K562 (cell line): ENCODE measurements around the gene KRT80. TPM values are rescaled to one million over a fixed set of nuclear protein-coding genes. Genes with fewer than 3 reads are reported as not detected.

ENCODE experiments used
- ATAC-seq: fragments of 200-7000 bp; cut with Tn5 transposase; 3 replicates; pipeline ENCODE4 v1.9.1; 2020; ENCODE audit warnings: moderate library complexity
- BruUV-seq: library from RNA; stranded (reverse); fragments of 400-500 nt; replicated peaks from 2 replicates; lab custom pipeline; 2021; lab: Mats Ljungman, UMichigan
- CTCF ChIA-PET: fragments of 300-600 bp; formaldehyde crosslinking; extraction: SDS; loops from one replicate; lab custom pipeline; 2021; ENCODE audit warnings: low intra/inter-chr PET ratio; lab: Yijun Ruan, JAX
- POLR2A ChIA-PET: fragments of 300-600, 350-650 bp; sonication (Branson Sonifier 250); formaldehyde crosslinking; extraction: SDS; loops from one replicate; lab custom pipeline; 2021; ENCODE audit warnings: antibody characterized with exemption, inconsistent platforms; lab: Yijun Ruan, JAX
- DNase-seq, 4 experiments: peaks; one replicate each; pipeline versions ENCODE4 v3.0.0 to v3.0.0-alpha.2; 2011 to 2018; ENCODE audit warnings: low spot score in 3 of 4, mixed read lengths in 3 of 4; ENCODE audit errors: extremely low read depth in 1 of 4
- FAIRE-seq: peaks from 2 replicates; lab custom pipeline; 2011; peaks lifted over from hg19 to GRCh38; lab: Jason Lieb, UNC
- H2AFZ ChIP-seq: 2 replicates; pipeline ENCODE4 v1.6.0; 2011; ENCODE audit warnings: low read depth, low read length, control low read depth, inconsistent platforms
- H3K27ac ChIP-seq: fragments of 200-600 bp; 3 replicates; pipeline ENCODE4 v1.8.0; 2011; ENCODE audit warnings: low read depth, mild to moderate bottlenecking, control low read depth, inconsistent platforms, low read length, moderate library complexity, mixed read lengths; ENCODE audit errors: extremely low read depth
- H3K27me3 ChIP-seq, 2 experiments: fragments of 300-600 bp in 1 of 2; 2 replicates in 1 of 2; 3 replicates in 1 of 2; pipeline versions ENCODE4 v1.6.0 to v1.8.0; 2011; ENCODE audit warnings: inconsistent platforms in 2 of 2, low read length in 2 of 2, mild to moderate bottlenecking in 1 of 2, mixed read lengths in 1 of 2, moderate library complexity in 1 of 2; ENCODE audit not compliant: control insufficient read depth in 2 of 2, insufficient read depth in 2 of 2
- H3K36me3 ChIP-seq: fragments of 300-600 bp; 3 replicates; pipeline ENCODE4 v1.8.0; 2011; ENCODE audit warnings: mild to moderate bottlenecking, low read length, inconsistent platforms; ENCODE audit not compliant: control insufficient read depth, insufficient read depth
- H3K4me1 ChIP-seq, 2 experiments: fragments of 200-600 bp in 1 of 2; replicated peaks in 1 of 2; 2 replicates in 1 of 2; 3 replicates in 1 of 2; pipeline versions ENCODE4 v1.5.1 to v1.8.0; 2011; ENCODE audit warnings: inconsistent platforms in 2 of 2, low read length in 2 of 2, mild to moderate bottlenecking in 1 of 2, mixed read lengths in 1 of 2, moderate library complexity in 1 of 2; ENCODE audit not compliant: control insufficient read depth in 2 of 2, insufficient read depth in 2 of 2
- H3K4me2 ChIP-seq: 2 replicates; pipeline ENCODE4 v1.6.1; 2011; ENCODE audit warnings: low read length, control low read depth, inconsistent platforms, mixed read lengths; ENCODE audit not compliant: insufficient read depth
- H3K4me3 ChIP-seq: fragments of 200-600 bp; sonication (generic), shearing (Covaris generic); 2 replicates; pipeline ENCODE4 v1.5.1; 2016; ENCODE audit warnings: control low read depth, inconsistent platforms
- H3K79me2 ChIP-seq: fragments of 200-600 bp; 3 replicates; pipeline ENCODE4 v1.8.0; 2011; ENCODE audit warnings: low read length, inconsistent platforms; ENCODE audit not compliant: control insufficient read depth, insufficient read depth
- H3K9ac ChIP-seq, 2 experiments: 2 replicates each; pipeline versions ENCODE4 v1.6.0 to v1.6.1; 2011; ENCODE audit warnings: low read depth in 2 of 2, low read length in 2 of 2, control low read depth in 1 of 2, inconsistent platforms in 1 of 2, mild to moderate bottlenecking in 1 of 2, mixed read lengths in 1 of 2; ENCODE audit not compliant: insufficient read depth in 1 of 2
- H3K9me1 ChIP-seq: one replicate; pipeline ENCODE4 v1.6.0; 2011; ENCODE audit warnings: inconsistent platforms, mild to moderate bottlenecking, low read length, moderate library complexity; ENCODE audit not compliant: control insufficient read depth, insufficient read depth
- H3K9me3 ChIP-seq: replicated peaks from 2 replicates; pipeline ENCODE4 v1.5.1; 2011; ENCODE audit warnings: low read depth, low read length, inconsistent platforms; ENCODE audit not compliant: control insufficient read depth, insufficient read depth
- H4K20me1 ChIP-seq: replicated peaks from 2 replicates; pipeline ENCODE4 v1.6.1; 2011; ENCODE audit warnings: low read length, inconsistent platforms, mixed read lengths; ENCODE audit not compliant: control insufficient read depth, insufficient read depth
- ATF3 ChIP-seq, 2 experiments: fragments of 450-650 bp in 1 of 2; sonication (generic) in 1 of 2; formaldehyde crosslinking in 1 of 2; IDR thresholded peaks in 1 of 2; conservative IDR thresholded peaks in 1 of 2; 2 replicates each; pipeline versions ENCODE4 v1.6.1 to v1.8.1; 2016 to 2023; ENCODE audit warnings: mild to moderate bottlenecking in 2 of 2, moderate library complexity in 2 of 2, inconsistent platforms in 1 of 2, missing genetic modification reagents in 1 of 2
- CEBPZ ChIP-seq: fragments of 150-350 bp; IDR thresholded peaks from 2 replicates; pipeline ENCODE4 v1.6.1; 2014; ENCODE audit warnings: low read depth, mild to moderate bottlenecking, low read length, borderline replicate concordance
- CSDE1 ChIP-seq, 2 experiments: fragments of 450-650 bp; IDR thresholded peaks; 2 replicates each; pipeline ENCODE4 v1.6.1; 2016; ENCODE audit warnings: mild to moderate bottlenecking in 1 of 2
- E2F6 ChIP-seq, 2 experiments: IDR thresholded peaks; 2 replicates each; pipeline ENCODE4 v1.6.1; 2011; ENCODE audit warnings: borderline replicate concordance in 1 of 2, control low read depth in 1 of 2, low read depth in 1 of 2, low read length in 1 of 2, mild to moderate bottlenecking in 1 of 2, mixed read lengths in 1 of 2, moderate library complexity in 1 of 2; ENCODE audit not compliant: insufficient read depth in 1 of 2, insufficient read length in 1 of 2, poor library complexity in 1 of 2, severe bottlenecking in 1 of 2; ENCODE audit errors: extremely low read depth in 1 of 2
- KLF1 ChIP-seq: fragments of 450-650 bp; IDR thresholded peaks from 2 replicates; pipeline ENCODE4 v1.6.1; 2016; ENCODE audit warnings: missing genetic modification characterization, missing compliant biosample characterization
- NFE2 ChIP-seq: IDR thresholded peaks from 2 replicates; pipeline ENCODE4 v1.6.1; 2014; ENCODE audit warnings: antibody characterized with exemption, low read depth
- PRPF4 ChIP-seq: fragments of 200-400 bp; formaldehyde crosslinking; IDR thresholded peaks from one replicate; pipeline ENCODE4 v1.6.1; 2017; ENCODE audit warnings: low read length, low read depth, mild to moderate bottlenecking; ENCODE audit not compliant: insufficient read depth, poor library complexity, severe bottlenecking
- SMC3 ChIP-seq: conservative IDR thresholded peaks from 2 replicates; pipeline ENCODE4 v1.6.1; 2011; ENCODE audit warnings: low read depth, low read length, improper control_type of control experiment; ENCODE audit not compliant: insufficient read depth
- SP1 ChIP-seq: sonication (generic); formaldehyde crosslinking; IDR thresholded peaks from 2 replicates; pipeline ENCODE4 v1.8.1; 2022; ENCODE audit warnings: mild to moderate bottlenecking, missing genetic modification reagents
- SREBF1 ChIP-seq: fragments of 150-350 bp; IDR thresholded peaks from 2 replicates; pipeline ENCODE4 v1.6.1; 2014; ENCODE audit warnings: antibody characterized with exemption, low read depth, low read length, borderline replicate concordance
- TAF15 ChIP-seq: fragments of 200-400 bp; formaldehyde crosslinking; IDR thresholded peaks from 2 replicates; pipeline ENCODE4 v1.6.1; 2017; ENCODE audit warnings: mild to moderate bottlenecking, low read depth, low read length, moderate library complexity
- ZNF124 ChIP-seq: sonication (generic); formaldehyde crosslinking; IDR thresholded peaks from 2 replicates; pipeline ENCODE4 v1.8.1; 2022; ENCODE audit warnings: missing genetic modification reagents
- ZNF780A ChIP-seq: fragments of 250-450 bp; sonication (Bioruptor Pico); IDR thresholded peaks from 2 replicates; pipeline ENCODE4 v1.5.0; 2021; ENCODE audit warnings: mild to moderate bottlenecking
- WGBS: fragments of 100-300 bp; shearing (Covaris generic); methylation state at CpG from one replicate; pipeline ENCODE4 v1.1.6; 2016; ENCODE audit warnings: low coverage, mixed read lengths; ENCODE audit not compliant: insufficient coverage; ENCODE audit errors: missing lambda C conversion rate; 5-methylcytosine and 5-hydroxymethylcytosine counted together
- in situ Hi-C: fragments of 300-500 bp; cut with MboI; formaldehyde crosslinking; loops from 4 replicates; pipeline ENCODE4 v1.15.0; 2018; ENCODE audit warnings: inconsistent platforms, mixed read lengths
- intact Hi-C: fragments of 100-400 bp; cut with micrococcal nuclease; formaldehyde crosslinking; loops from 2 replicates; pipeline ENCODE4 v1.14.2; 2022
- polyA plus RNA-seq, 8 experiments: library from polyadenylated mRNA; depleted of rRNA in 4 of 8; stranded (reverse) in 5 of 8; unstranded in 3 of 8; fragments of >200 nt; fragmentation: Nextera tagmentation in 2 of 8; fragmentation: Illumina TruSeq in 1 of 8; extraction: Ambion mirVana in 2 of 8; extraction: Trizol in 1 of 8; gene quantifications; 2 replicates each; pipeline versions ENCODE4 v1.2.1 to v1.2.3, GENCODE V29; 2011 to 2014; ENCODE audit warnings: inconsistent platforms in 1 of 8, missing spikeins in 1 of 8
- total RNA-seq, 7 experiments: library from RNA; depleted of rRNA in 6 of 7; stranded (reverse); fragments of >200 nt in 6 of 7; fragmentation: Illumina TruSeq in 2 of 7; extraction: Trizol in 2 of 7; gene quantifications; 2 replicates each; pipeline versions ENCODE4 v1.2.1 to v1.2.3, GENCODE V29; 2011 to 2021; ENCODE audit warnings: low replicate concordance in 1 of 7

Gene KRT80
- total and polyA plus RNA-seq, 9 of the 15 experiments (the other 6 are each of a cell fraction or from before 2014, with no cell fraction given) = not detected

DNA sequence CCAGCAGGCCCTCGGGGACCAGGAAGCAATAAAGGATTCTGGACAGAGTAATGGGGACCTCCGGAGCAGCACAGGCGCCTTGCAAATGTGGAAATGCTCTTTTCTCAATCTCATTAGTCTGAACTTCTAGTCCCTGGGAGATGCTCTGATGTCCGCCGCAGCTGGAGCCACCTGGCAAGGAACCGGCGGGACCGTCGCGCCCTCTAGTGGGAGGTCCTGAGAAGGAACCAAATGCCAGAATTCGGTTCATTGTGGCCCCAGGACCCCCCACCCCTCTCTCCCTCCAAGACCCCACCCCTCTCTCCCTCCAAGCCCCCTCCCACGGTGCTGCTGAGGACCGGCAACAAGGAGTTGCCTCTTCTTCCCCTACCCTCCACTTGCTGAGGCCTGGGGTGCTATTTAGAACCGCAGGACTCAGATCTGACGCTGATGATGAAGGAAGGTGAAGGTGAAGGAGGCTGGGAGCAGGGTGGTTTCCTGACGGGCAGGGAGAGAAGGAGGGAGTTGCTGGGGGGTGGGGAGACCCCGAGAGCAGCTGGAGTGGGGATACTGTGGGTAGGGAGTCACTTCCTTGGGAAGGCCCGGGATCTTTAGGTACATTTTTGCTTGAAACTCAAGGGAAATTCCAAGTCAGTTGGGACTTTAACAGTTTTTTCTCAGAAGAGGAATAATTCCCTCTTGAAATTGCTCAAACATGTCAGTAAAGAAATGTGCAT lies 69.8 kb downstream of the KRT80 start:
- 7% methylated on average over 16 of the region's 18 CpGs for WGBS
- FAIRE-seq (peak; percentile 83), DNase-seq (peak; percentile 68 to 73 (median 72)), ATAC-seq (peak; percentile 72)
- no peak overlapping the region for H3K9ac ChIP-seq
- H3K9me1 ChIP-seq = peaks cover 2% of the 10 kb centered on the region
- peaks cover 20 to 62% of the 10 kb centered on the region in 2 experiments for H3K27me3 ChIP-seq
- CTCF ChIA-PET = interaction anchor here (0.6 to 3.2 kb wide), 5 partner anchors 39 to 129 kb away, joined by 3 to 32 read pairs (median 3); no protein-coding TSS in a partner anchor
- H3K9me3 ChIP-seq = no peaks in the 10 kb centered on the region
- intact Hi-C loops (loop anchor here (1.0 to 5.0 kb wide), 2 partner anchors 40 to 97 kb away; no protein-coding TSS in a partner anchor), in situ Hi-C loops (loop anchor here (5.0 kb wide), 1 partner anchor 95 kb away; no protein-coding TSS in a partner anchor)
- peaks cover 8 to 14% of the 10 kb centered on the region in 2 experiments; a peak in 3 of 5 replicates for H3K4me1 ChIP-seq
- H3K27ac ChIP-seq = no peak overlapping the region
- H4K20me1 ChIP-seq = no peaks in the 10 kb centered on the region
- POLR2A ChIA-PET = interaction anchor here (0.6 to 0.8 kb wide), 5 partner anchors 97 to 1309 kb away, joined by 3 read pairs; no protein-coding TSS in a partner anchor
- no peak overlapping the region for H2AFZ ChIP-seq
- no peak overlapping the region for H3K4me3 ChIP-seq
- no peaks in the 10 kb centered on the region for H3K36me3 ChIP-seq
- H3K4me2 ChIP-seq = no peak overlapping the region
- no TSS peak for BruUV-seq
- H3K79me2 ChIP-seq = no peaks in the 10 kb centered on the region
- TF ChIP-seq ZNF780A (CRISPR knock-in tag) (no peak), CEBPZ (no peak), SREBF1 (no peak), PRPF4 (no peak), NFE2 (no peak), SP1 (no peak), KLF1 (tag) (no peak), ATF3 (IDR thresholded peaks at IDR 0.05) (no peak), ATF3 (CRISPR knock-in tag; conservative IDR thresholded peaks at IDR 0.05) (no peak), E2F6 (IDR thresholded peaks at IDR 0.05; ENCODE audit: borderline replicate concordance in 1 of 2, extremely low read depth in 1 of 2, insufficient read depth in 1 of 2, insufficient read length in 1 of 2, low read depth in 1 of 2, low read length in 1 of 2, poor library complexity in 1 of 2, severe bottlenecking in 1 of 2) (peak in 1 of 2 experiments; percentile 25), SMC3 (0 out of 2 replicates have a peak, but pooled peaks have one; percentile 31), TAF15 (no peak), ZNF124 (CRISPR knock-in tag) (no peak), CSDE1 (IDR thresholded peaks at IDR 0.05) (no peak)
